Measurements from ENCODE around the gene MAP4K5.

Gene MAP4K5

GRCh38 chr14:50387548-50387947, 144.8 kb downstream of the MAP4K5 start:
- no peaks in the 10 kb centered on the region for H3K36me3 Mint-ChIP-seq (ENCODE audit: low read depth)
- H3K4me3 Mint-ChIP-seq, result no peak overlapping the region
- no peak for DNase-seq
- H3K4me1 Mint-ChIP-seq, result peaks cover 11% of the 10 kb centered on the region
- H3K27me3 Mint-ChIP-seq (ENCODE audit: low read depth, poor library complexity), result peaks cover 13% of the 10 kb centered on the region
- TF ChIP-seq CTCF (IDR thresholded peaks at IDR 0.05), result no peak
- no peaks in the 10 kb centered on the region for H3K9me3 Mint-ChIP-seq
- H3K27ac Mint-ChIP-seq, result no peak overlapping the region

DNA sequence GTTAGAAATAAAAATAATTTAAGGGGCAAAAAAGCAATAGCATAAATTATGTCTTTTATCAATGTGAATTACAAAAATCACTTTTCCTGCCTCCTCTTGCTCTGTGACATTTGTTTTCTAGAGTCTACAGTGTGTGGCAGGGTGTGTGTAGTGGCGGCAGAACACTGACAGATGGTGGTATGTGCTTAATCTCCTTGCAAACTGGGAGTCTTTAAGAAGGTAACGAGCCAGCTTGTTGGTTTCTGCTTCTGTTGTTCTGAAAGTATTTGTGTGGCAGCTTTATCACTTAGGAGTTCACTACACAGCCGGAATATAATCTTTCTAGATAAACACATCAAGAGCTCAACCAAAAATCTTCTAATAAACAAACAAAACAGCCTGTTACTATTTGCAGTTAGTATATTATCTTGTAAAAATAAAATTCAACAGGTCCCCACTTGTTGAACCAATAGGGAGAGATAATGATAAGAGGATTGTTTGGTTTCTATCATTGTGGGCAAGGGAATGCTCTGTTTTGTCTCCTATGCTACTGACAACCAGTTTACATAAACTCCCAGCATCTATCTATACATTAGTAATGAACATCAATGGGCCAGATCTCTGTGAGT, 148.6 kb downstream of the MAP4K5 start:
- no peak overlapping the region for H3K4me3 Mint-ChIP-seq
- no peak for DNase-seq
- TF ChIP-seq CTCF (IDR thresholded peaks at IDR 0.05), result no peak

DNA sequence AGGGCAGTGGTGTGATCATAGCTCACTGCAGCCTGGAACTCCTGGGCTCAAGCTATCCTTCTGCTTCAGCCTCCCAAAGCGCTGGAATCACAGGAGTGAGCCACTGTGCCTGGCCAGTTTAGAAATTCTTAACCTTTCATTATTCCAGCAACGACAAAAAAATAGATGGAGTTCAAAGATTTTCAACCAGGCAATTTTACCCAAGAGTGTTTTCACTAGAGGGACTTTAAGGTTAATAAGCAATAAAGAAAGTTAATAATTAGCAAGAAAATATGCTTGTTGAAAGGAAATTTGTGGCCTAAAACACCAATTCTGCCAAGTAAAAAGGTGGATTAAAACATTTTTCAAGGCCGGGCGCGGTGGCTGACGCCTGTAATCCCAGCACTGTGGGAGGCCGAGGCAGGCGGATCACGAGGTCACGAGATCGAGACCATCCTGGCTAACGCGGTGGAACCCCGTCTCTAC, 150.5 kb downstream of the MAP4K5 start:
- no peak for TF ChIP-seq CTCF (IDR thresholded peaks at IDR 0.05)
- Mint-ChIP-seq H3K4me1 (peaks cover 12% of the 10 kb centered on the region), H3K27ac (no peak overlapping the region)

More for the DNA sequence above, 148.6 kb downstream of the MAP4K5 start:
- Mint-ChIP-seq H3K4me1 (peaks cover 11% of the 10 kb centered on the region), H3K27me3 (ENCODE audit: low read depth, poor library complexity) (peaks cover 15% of the 10 kb centered on the region), H3K27ac (no peak overlapping the region), H3K9me3 (no peaks in the 10 kb centered on the region), H3K36me3 (ENCODE audit: low read depth) (no peaks in the 10 kb centered on the region)

GRCh38 chr14:50381008-50381407, 151.4 kb downstream of the MAP4K5 start:
- peaks cover 16% of the 10 kb centered on the region for H3K27me3 Mint-ChIP-seq (ENCODE audit: low read depth, poor library complexity)
- TF ChIP-seq CTCF (IDR thresholded peaks at IDR 0.05), result no peak
- H3K4me3 Mint-ChIP-seq, result no peak overlapping the region
- H3K36me3 Mint-ChIP-seq (ENCODE audit: low read depth), result no peaks in the 10 kb centered on the region
- no peaks in the 10 kb centered on the region for H3K9me3 Mint-ChIP-seq
- H3K4me1 Mint-ChIP-seq, result peaks cover 12% of the 10 kb centered on the region
- no peak for DNase-seq
- H3K27ac Mint-ChIP-seq, result no peak overlapping the region

More for the DNA sequence above, 150.5 kb downstream of the MAP4K5 start:
- no peak for DNase-seq
- Mint-ChIP-seq H3K27me3 (ENCODE audit: low read depth, poor library complexity) (peaks cover 18% of the 10 kb centered on the region), H3K4me3 (no peak overlapping the region), H3K36me3 (ENCODE audit: low read depth) (no peaks in the 10 kb centered on the region), H3K9me3 (no peaks in the 10 kb centered on the region)

DNA sequence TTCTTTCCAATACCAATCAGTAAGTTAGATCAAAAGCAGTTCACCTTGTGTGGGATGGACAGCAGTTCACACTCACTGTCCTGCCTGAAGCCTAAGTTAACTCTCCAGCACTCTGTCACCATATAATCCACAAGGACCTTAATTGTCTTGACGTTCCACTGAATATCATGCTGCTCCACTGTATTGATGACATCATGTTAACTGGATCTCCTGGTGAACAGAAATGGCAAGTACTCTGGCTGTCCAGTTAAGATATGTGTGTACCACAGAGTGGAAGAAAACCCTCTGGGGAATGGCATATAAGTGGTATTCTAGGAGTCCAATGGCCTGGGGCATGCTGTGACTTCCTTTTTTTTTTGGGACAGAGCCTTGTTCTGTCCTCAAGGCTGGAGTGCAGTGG, 151.9 kb downstream of the MAP4K5 start:
- Mint-ChIP-seq H3K27me3 (ENCODE audit: low read depth, poor library complexity) (peaks cover 12% of the 10 kb centered on the region), H3K4me1 (peaks cover 12% of the 10 kb centered on the region), H3K4me3 (no peak overlapping the region), H3K9me3 (no peaks in the 10 kb centered on the region), H3K27ac (no peak overlapping the region), H3K36me3 (ENCODE audit: low read depth) (no peaks in the 10 kb centered on the region)
- DNase-seq, result no peak
- TF ChIP-seq CTCF (IDR thresholded peaks at IDR 0.05), result no peak

DNA sequence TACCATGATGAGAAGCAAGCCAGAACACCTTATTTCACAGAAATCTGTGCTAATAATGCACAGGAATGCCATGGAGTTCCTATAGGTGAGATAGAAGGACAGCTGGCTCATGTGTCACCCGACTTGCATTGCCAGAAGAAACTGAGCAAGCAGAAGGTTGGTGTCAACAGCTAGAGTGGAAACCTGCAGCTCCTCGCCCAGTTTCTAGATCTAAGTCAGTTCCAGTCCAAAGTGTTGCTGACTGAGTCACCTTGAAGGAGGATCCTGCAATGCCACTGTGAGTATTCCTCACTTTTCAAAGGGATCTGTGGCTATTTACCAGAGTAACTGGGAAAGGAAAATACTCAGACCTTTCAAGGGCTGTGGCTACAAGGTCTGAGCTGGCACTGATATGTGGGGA, 152.8 kb downstream of the MAP4K5 start:
- no peaks in the 10 kb centered on the region for H3K36me3 Mint-ChIP-seq (ENCODE audit: low read depth)
- peaks cover 12% of the 10 kb centered on the region for H3K4me1 Mint-ChIP-seq
- H3K9me3 Mint-ChIP-seq, result no peaks in the 10 kb centered on the region
- no peak for DNase-seq
- H3K4me3 Mint-ChIP-seq, result no peak overlapping the region
- no peak overlapping the region for H3K27ac Mint-ChIP-seq
- peaks cover 8% of the 10 kb centered on the region for H3K27me3 Mint-ChIP-seq (ENCODE audit: low read depth, poor library complexity)
- TF ChIP-seq CTCF (IDR thresholded peaks at IDR 0.05), result no peak

All from nephron progenitor cell (in vitro differentiated cells).